Activated CD4-positive, alpha-beta T cell treated with anti-CD3 and anti-CD28 coated beads, Interleukin-2, amount 50 U/mL, for 4 hours (primary cell): ENCODE data around the gene LRIG3.
"Not testable (repeated sequence)": the region's sequence is repeated elsewhere in the genome, so short reads cannot be mapped to it uniquely, and the experiment has no call there.

Source experiments
- DNase-seq, 2 experiments: peaks; one replicate each; pipeline ENCODE4 v3.0.0-alpha.2; 2020

Gene LRIG3

DNA sequence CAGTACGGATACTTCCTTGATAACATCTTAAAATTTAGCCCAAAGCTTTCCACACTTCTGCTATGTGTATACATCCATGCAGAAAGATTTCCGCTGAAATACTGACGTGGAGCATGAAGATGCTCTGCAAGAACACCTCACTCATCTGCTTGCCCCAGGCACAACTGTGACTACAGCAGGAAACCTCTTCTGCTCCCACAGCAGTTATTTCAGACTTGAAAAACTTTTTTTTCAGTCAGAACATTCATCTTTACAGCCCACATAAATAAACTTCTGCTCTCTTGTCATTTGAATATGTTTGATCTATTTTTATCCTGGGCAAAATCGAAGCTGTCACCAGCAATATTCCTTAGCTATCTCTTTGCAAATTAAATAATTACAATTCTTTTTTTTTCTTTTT is 6.8 kb upstream of the LRIG3 start:
- no peak for DNase-seq

DNA sequence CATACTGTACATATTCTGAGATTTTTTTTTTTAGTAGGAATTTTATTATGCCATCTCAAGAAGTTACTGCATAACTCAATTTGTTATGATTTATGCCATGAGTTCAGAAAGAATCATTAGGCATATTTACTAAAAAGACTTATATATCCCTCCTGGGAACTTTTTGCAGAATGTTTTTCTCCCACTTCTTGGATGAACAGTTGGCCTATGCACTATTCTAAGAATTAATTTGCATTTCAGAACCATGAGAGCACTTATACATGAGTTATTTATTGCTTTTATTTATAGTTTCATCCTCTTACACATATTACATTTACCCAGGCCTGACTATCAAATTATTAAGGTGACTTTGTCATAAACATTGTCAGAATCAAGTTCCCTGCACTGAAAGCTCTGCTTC is 6.3 kb upstream of the LRIG3 start:
- no peak for DNase-seq

DNA sequence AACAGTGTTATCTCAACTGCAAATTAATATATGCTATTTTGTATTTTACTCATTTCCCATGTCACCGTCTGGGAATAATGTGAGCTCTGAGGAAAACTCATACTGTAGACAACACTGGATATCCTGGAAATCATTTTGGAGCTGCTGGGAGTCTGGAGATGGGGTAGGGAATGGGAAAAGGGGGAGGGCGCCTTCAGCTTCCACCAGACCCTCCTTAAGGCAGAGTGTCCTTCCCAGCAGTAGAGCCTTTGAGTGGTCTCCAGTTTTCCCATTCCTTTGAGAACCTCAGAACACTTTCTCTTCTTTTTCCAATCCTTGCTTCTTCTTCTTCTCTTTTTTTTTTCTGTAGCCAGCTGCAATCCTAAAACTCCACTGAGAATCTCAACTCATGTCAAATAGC is 5.4 kb upstream of the LRIG3 start:
- DNase-seq = no peak

DNA sequence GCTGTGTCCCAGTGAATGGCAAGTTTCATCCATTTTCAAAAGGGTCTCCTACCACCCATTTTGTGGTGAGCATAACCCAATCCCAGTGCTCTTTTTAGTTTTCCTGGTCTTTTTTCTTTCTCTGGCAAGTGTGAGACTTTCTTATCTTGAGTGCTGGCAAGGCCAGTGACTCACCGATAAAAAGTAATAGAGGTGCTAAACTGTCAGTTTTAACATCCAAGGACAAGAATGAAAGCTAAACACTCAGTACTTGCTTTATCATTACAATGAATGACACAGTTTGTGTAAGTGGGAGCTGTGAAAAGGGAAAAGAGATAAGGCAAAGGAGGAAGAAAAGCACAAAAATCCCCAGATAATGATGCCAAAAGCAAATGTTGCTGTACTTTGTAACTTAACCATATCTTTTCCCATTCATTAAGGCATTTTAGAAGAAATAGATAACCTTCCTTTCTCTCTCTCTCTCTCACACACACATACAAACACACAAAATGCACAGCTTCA is 4.9 kb upstream of the LRIG3 start:
- DNase-seq = no peak

DNA sequence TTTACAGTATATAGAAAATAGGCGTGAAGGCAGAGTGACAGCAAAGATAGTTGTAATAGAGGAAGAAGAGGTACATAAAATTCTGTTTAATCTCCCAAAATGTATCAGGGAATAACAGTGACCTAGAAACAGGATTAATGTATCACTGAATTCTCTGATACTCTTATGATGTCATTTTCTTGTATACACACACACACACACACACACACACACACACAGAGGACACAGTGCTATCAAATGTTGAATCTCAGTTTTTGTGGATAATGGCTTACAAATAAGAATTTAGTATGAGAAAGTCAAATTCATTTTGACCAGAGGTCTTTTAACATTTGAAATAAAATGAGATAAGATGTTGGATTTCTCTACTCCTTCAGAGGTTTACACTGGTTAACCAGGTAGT is 4.3 kb upstream of the LRIG3 start:
- DNase-seq = no peak

DNA sequence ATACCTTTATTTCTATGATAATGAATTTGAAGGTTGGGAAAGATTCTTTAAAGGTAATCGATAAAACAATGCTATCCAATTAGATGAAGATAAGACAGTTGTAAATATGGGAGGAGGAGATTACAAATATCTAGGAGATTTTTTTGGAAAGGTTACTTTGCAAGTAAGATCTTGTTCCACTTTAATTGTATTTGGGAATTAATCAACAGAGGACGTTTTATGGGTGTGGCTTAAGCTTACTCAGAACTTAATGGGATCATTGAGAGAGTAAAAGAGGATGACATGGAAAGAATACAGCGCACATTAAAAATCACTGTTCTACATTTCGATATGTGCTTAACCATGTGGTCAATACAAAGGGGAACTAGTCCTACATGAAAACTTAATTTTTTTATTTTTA is 3.5 kb upstream of the LRIG3 start:
- DNase-seq = no peak

DNA sequence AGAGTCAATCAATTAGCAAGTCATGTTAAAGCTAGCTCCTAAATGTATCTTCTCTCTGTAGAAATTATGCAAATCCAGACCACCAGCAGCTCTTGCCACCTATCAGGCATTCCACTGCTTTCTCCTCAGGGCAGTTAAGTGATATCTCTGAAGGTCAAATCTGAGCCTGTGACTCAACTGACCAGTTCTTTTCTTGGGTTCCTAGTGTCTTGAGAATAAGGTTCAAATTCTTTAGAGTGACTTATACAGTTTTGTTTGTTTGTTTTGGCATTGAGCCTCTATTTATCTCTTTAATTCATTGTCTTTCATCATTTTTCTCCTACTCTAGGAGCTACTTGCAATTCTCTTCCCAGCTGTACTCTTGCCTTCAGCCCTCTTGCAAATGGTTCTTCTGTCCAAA is 2.5 kb upstream of the LRIG3 start:
- no peak for DNase-seq

DNA sequence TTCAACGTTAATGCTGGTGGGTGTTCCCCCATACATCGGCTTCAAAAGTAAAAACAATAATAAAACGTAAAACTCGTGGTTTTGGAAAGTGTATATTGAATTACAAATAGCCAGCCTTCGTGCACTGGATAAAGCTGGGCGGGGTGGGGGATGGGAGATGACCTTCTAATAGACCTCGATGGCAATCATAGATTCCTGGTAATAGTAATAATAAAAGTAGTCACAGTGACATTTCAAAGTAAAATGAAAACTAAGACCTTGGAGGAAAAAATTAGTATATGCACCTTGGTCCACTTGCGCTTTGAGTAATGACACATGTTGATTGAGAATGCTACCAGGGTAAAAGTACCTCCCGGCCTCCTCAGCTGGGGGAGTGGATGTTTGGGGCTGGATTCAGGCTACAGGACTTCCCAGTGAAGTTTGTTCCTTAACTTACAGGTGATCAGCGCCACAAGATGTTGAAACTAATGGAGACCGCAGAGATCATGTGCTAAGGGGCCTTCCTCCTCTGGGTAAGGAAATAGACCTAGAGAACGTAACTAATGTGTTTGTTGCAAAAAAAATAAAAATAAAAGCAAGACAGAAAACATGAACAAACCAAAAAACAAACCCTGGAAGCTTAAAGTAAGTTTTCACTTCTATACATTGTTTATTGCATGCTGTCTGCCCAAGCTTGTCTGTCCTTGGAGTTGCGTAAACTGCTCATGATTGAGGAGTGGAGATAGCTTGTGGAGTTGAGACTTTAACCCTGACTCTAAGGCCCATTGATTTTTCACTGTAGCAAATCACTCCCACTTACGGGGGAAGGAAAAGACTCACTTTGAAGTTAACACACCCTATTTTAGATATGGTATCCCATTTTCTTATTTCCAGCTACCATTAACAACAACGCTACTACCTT is 907 bp upstream of the LRIG3 start:
- DNase-seq = no peak

DNA sequence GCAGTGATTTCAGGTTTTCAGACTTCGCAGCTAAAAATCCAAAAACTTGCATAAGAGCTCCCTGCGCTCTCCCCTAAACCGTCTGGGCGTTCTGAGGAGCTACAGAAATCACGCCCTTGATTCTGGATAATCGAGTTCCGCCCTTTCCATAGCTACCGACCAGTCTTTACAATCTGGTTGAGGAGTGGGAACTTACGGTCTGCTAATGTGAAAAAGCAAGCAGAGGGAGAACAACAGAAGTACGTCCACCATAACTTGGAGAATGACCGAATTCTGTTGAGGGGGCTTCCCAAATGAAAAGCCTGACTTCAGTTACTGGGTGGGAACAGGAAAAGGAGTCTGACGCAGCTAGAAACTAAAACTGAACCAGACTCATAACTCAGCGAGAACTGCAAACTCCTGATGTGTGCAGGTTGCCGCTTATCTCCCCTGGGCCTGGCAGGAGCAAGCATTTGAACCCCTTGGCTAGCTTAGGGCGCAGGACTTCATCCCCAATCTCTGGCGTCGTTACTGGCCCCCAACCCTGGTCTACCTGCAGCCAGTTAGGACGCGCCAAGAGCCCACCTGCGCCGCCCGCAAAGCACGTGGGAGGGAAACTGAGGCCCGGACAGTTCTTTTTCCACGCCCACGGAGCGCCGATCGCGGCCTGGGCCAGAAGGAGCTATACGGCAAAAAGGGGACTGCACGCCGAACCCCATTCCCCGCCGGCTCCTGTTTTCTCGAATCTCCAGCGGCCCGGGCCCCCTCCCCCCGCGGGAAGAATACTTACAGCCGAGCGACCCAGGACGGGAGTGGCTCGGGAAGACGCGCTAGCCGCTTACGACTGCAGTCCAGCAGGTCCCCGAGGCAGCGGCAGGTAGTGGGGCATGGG is 838 bp downstream of the LRIG3 start:
- no peak for DNase-seq

DNA sequence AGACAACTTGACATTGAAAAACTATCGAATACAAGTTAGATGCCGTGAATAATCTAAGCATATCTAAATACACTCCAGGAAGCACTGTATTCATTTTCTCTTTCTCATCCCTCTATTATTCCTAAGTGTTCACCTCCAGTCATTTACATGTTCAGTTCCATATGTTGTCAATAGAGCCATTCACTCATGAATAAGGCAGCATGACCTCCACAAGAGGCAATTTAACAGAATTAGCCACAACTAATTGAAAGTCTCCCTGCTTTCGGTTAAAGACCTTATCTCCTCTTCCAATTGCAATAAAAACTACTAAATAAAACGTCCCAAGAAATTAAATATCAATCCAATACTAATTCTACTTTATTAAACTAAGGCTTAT is 1.8 kb downstream of the LRIG3 start:
- no peak for DNase-seq

DNA sequence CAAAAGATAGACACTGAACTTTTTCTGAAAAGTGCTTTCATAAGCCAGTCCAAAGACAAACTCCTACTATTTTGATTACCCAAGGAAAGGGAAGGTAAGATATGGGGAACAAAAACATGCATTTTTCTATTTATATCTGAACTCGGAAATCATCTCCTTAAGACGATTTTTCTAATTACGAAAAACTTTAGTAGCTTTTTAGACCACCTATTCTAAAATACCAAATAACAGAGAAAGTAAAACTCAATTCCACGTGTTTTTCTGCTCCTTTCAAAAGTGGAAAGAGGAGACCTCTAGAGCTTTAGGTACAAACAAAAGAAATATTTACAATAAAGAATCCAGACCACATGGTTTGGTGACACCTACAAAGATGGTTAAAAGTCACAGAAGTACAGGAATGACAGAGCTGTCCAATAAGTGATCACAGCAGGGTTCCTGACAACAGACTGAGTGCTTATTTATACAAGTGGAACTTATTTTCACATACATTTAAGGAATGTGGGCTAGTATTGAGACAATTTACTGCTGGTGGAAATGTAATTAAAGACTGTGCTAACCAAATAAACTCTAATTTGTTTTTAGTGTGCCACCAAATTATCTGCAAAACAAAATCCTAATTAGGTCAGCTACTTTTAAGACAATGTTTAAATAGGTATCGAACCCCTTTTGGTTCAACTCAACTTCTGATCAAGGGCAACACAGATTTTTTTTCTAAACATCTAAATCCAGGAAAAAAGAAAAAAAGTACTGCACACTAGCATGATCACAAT is 2.4 kb downstream of the LRIG3 start:
- no peak for DNase-seq

DNA sequence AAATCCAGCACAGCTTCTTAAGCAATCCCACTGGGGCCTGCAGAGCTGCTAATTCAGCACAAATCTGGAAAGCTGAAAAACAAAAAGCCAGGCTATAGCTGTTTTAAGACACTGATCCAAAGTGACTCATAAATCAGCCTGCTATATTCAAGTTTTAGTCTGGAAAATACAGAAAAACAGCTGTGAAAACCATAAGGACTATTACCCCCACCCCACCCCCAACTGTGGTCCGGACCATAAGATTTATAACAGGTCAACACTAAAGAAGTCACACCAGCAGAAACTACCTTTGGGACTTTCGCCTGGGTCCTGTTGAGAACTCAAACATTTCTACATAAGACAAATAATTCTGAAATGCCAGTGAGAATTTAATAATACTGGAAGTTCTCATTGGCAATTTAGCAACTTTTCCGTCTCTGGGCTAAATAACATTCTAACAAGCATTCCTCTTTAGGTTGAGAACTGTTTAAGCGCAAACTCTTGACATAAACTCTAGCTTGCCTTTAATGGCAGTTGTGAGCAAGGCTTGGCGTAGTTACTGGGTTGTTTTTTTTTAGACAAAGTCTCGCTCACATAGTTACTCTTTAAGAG is 3.3 kb downstream of the LRIG3 start:
- no peak for DNase-seq

DNA sequence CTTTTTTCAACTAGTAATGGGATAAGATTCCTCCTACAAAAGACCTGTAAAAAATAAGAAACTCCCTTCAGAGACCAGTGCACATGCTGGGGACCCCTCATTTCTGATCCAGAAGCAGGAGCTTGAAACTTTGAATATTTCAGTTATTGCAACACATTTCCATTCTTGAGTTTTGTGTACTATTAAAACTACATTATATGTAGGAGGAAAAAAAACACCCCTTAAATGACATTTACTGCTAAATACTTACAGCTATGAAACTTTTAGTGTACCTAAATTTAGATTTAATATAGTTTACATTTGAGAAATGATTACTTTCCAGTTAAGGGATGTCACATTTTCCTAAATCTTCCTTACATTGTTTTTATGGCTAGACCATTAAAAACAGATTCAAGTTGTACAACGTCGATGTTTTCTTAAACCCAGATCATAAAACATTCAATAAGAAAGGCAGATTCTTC is 4.1 kb downstream of the LRIG3 start:
- no peak for DNase-seq

DNA sequence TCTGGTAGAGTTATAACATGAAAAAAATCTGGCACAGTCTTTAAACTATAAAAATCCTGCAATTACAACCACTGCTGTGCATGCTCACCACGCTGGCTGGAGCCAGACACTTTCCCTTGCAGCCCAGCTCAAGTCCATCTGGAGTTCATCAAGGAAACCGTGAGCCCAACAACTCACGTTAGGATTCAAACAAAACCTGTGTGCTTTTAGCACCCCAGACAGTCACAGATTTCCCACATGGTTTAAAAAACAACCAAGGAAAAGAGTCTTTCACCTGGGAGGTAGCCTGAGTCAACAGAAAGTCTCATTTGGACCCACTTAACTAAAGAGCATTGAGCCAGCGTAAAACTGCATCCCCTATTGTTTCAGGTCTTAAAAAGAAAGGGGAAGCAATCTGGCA is 4.7 kb downstream of the LRIG3 start:
- no peak for DNase-seq

DNA sequence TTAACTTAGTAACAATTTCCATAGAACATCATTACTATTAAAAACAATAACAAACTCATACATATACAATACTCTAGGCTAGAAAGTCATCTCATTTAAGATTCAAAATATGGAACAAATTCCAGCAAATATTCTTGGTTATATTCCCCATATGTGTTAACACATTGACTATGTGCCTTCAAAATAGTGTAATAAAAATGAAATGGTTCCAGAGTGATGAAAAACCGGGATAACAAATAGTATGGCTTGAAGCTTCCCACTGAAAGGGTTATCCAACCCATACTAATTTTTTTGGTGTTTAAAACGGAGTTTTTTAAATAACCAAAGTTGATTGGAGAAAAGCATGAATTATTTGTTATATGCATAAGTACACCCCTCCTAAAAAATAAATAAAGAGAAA is 5.3 kb downstream of the LRIG3 start:
- DNase-seq = no peak

DNA sequence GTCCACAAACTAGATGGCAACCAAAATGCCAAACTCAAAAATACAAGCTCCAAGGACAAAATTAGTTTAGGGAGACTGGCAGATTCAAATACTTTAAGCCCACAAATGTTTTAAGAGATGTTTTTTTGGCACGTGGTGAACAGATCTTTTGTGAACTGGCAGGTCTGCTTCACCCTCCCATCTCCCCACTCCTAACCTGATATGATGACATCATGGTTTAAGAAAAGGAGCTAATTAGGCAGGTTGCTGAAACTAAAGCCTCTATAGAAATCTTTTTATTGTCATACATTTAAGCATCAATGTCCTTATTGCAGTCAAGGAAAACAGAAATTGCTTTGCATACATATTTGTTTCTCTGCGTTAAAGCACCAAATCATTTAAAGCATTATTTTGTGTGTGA is 5.8 kb downstream of the LRIG3 start:
- no peak for DNase-seq

DNA sequence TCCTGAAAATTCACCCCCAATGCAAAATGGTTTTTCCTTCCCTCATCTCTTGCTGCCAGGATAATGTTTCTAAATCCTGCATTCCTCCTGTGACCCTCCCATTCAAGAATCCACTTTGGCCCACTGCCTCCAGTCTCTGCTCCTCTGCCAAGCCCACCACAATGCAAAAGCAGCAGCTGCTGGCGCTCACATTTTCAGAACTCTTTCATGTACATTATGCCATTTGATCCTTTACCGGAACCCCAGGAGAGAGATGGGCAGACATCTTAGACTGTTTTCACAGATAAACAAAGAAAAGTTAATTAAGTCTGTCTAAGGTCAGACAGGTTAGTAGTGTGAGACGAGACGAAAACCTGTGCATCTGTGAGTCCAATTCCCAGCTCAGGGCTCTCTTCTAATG is 12.9 kb downstream of the LRIG3 start:
- DNase-seq = no peak

DNA sequence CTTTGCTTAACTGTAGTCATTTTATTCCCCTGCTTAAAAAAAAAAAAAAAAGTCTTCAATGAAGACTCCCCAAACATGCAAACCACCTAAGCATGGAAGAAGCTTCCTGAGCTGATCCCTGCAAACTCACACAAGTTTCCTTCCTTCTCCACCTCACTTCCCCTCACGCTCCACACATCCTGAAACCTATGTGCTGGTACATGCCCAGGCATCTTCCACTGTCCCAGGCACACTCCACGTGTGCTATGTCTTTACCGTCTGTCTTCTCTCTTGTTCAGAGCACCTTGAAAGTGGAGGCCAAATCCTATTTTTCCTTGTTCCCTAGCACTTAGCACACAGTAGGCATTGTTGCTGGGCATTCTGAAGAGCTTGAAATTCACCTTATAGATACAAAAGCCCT is 13.4 kb downstream of the LRIG3 start:
- DNase-seq = no peak

DNA sequence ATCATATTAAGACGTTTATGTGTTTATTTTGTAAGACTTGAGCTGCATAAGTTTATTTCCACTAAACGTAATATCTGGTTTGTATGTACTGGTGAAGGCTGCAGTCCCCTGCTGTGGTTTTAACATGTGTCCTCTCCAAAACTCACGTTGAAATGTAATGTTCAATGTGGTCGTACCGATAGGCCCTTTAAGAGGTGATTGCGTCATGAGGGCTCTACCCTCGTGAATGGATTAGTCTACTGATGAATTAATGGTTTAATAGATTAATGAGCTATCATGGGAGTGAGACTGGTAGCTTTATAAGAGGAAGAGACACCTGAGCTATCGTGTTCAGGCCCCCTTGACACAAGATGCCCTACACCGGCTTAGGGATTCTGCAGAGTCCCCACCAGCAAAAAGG is 14.9 kb downstream of the LRIG3 start:
- no peak for DNase-seq

DNA sequence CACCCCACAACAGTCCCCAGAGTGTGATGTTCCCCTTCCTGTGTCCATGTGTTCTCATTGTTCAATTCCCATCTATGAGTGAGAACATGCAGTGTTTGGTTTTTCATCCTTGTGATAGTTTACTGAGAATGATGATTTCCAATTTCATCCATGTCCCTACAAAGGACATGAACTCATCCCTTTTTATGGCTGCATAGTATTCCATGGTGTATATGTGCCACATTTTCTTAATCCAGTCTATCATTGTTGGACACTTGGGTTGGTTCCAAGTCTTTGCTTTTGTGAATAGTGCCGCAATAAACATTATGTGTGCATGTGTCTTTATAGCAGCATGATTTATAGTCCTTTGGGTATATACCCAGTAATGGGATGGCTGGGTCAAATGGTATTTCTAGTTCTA is 17.6 kb downstream of the LRIG3 start:
- not testable (repeated sequence) for DNase-seq

DNA sequence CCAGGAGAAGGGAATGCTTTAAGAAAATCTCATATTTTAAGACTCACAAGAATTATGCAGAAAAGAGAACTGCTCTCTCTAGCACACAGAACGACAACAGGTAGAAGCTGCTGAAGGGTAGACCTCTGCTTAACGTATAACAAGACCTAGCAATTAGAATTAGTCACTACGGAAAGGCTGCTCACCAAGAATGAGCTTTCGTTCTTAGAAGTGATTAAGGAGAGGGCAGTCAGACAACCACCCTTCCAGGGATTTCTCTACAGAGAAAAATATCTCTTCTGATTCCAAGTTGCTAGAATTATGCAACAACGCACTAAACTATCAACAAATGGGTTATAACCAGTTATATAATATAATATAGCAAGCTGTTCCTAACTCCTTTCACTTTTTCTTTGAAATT is 18.6 kb downstream of the LRIG3 start:
- DNase-seq = no peak

DNA sequence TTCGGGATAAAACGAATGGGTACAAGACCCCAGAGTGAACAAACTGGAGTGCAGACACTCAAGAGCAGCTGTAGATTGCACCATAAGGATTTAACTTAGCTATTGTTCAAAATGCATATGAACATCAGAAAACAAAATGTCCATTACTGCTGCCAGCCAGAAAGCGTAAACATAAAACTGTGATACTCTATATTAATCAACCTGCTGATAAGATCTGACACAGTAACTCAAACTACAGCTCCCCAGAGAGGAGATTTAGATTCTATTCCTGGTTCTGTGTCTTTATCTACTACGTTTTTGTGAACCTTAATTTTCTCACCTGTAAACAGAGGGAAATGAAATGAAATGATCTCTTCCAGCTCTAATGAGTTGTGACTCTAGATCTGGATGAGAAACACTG is 22.3 kb downstream of the LRIG3 start:
- DNase-seq = no peak

DNA sequence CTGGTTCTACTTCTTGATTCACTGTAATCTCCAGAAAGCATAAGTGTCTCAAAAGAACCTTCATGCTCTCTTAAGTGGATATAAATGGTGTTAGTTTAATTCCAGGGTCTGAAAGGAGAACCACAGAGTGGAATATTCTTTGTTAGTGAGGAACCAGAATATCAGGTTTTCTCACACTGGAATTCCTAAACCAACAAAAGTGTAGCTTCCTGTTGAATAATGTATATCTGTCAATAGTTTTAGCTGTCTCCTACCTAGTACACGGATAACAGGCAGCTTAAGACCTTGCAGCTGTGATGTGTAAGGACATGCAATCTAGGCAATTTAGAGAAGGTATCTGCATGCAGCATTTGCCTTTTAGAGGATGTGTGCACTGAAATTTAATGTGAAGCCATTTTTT is 24.0 kb downstream of the LRIG3 start:
- no peak for DNase-seq
